ENCODE results near the gene TRIP11.
A peak's percentile ranks its signal among the peaks of the same experiment; 100 is the strongest.

Gene TRIP11

GRCh38 chr14:91942128-91942527 is 97.7 kb downstream of the TRIP11 start:
- no peak for DNase-seq (ENCODE audit: low spot score)

GRCh38 chr14:91940209-91940608 is 99.7 kb downstream of the TRIP11 start:
- H3K4me3 ChIP-seq = no peak overlapping the region
- no peak for DNase-seq (ENCODE audit: low spot score)
- H3K27ac ChIP-seq = no peak overlapping the region
- no peak for TF ChIP-seq CTCF (IDR thresholded peaks at IDR 0.05)

More at GRCh38 chr14:91942128-91942527, 97.7 kb downstream of the TRIP11 start:
- no peak overlapping the region for H3K27ac ChIP-seq
- H3K4me3 ChIP-seq = no peak overlapping the region
- TF ChIP-seq CTCF (IDR thresholded peaks at IDR 0.05) = no peak

GRCh38 chr14:91935586-91935985 is 104.3 kb downstream of the TRIP11 start:
- DNase-seq (ENCODE audit: low spot score) = no peak
- no peak for TF ChIP-seq CTCF (IDR thresholded peaks at IDR 0.05)
- peak overlapping the region in 1 of 2 donors; percentile 61 for H3K27ac ChIP-seq
- H3K4me3 ChIP-seq = no peak overlapping the region

GRCh38 chr14:91934554-91935285 is 105.1 kb downstream of the TRIP11 start:
- DNase-seq (ENCODE audit: low spot score) = no peak
- Histone ChIP-seq H3K27ac (peak overlapping the region in 1 of 2 donors; percentile 61), H3K4me3 (no peak overlapping the region)
- TF ChIP-seq CTCF (IDR thresholded peaks at IDR 0.05) = no peak

- DNase-seq (ENCODE audit: low spot score) = peak; percentile 88
- H3K27ac ChIP-seq = peak overlapping the region; percentile 64 to 92
- no peak for TF ChIP-seq CTCF (IDR thresholded peaks at IDR 0.05)
- H3K4me3 ChIP-seq = peak overlapping the region; percentile 41
These were observed 108.3 kb downstream of the TRIP11 start for GRCh38 chr14:91931478-91932088.

GRCh38 chr14:91929700-91930099 is 110.2 kb downstream of the TRIP11 start:
- DNase-seq (ENCODE audit: low spot score) = no peak
- Histone ChIP-seq H3K4me3 (no peak overlapping the region), H3K27ac (peak overlapping the region in 1 of 2 donors; percentile 92)
- TF ChIP-seq CTCF (IDR thresholded peaks at IDR 0.05) = no peak

GRCh38 chr14:91927800-91928199 is 112.1 kb downstream of the TRIP11 start:
- no peak for TF ChIP-seq CTCF (IDR thresholded peaks at IDR 0.05)
- H3K27ac ChIP-seq = peak overlapping the region in 1 of 2 donors; percentile 72
- DNase-seq (ENCODE audit: low spot score) = no peak
- no peak overlapping the region for H3K4me3 ChIP-seq

All from coronary artery (tissue), 2 donors.